ENCODE measurements around the gene TOP3B. TPM values are rescaled to one million over a fixed set of nuclear protein-coding genes. Genes with fewer than 3 reads are reported as not detected.

TOP3B gene
- total RNA-seq, 4 donors from 2014 or later, result 16.6 to 27.3 (median 22.8) TPM

DNA sequence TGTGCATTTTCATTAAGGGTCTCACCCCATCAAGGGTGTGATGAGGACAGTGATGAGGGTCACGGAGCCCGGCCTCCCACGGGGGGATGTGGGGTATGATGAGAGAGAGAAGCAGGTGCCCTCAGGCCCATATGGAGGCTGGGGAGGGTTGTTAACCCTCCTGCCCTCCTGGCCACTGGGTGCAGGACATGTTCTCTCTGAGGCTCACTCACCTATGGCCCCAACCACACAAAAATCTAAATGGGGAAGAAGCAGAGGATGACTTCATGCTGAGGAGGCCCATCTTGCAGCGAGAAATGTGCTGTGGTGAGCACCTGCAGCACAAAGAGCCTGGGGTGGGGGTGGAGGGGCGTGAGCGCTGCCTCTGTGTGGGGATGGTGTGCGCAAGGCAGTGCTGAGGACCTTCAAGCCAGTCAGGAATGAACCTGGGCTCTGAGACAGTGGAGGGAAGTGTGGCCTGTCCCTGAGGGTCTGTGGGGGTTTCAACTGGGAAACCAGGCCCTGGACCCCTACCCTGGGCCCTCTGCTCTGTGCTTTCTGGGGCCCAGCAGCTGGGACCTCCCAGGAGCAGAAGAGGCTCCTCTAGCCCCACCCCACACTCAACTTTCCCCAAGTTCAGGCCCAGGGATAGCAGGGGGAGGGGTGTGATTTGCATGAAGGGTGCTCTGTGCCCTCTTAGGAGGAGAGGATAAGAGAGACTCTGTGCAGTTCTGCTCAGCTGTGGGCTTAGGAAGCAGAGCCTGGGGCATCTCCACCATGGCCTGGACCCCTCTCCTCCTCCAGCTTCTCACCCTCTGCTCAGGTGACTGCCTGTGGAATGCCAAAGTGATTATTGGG, 43.0 kb upstream of the TOP3B start:
- TF ChIP-seq, protein P1, sequence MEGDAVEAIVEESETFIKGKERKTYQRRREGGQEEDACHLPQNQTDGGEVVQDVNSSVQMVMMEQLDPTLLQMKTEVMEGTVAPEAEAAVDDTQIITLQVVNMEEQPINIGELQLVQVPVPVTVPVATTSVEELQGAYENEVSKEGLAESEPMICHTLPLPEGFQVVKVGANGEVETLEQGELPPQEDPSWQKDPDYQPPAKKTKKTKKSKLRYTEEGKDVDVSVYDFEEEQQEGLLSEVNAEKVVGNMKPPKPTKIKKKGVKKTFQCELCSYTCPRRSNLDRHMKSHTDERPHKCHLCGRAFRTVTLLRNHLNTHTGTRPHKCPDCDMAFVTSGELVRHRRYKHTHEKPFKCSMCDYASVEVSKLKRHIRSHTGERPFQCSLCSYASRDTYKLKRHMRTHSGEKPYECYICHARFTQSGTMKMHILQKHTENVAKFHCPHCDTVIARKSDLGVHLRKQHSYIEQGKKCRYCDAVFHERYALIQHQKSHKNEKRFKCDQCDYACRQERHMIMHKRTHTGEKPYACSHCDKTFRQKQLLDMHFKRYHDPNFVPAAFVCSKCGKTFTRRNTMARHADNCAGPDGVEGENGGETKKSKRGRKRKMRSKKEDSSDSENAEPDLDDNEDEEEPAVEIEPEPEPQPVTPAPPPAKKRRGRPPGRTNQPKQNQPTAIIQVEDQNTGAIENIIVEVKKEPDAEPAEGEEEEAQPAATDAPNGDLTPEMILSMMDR (IDR thresholded peaks at IDR 0.05; ENCODE audit: low read depth), result no peak

DNA sequence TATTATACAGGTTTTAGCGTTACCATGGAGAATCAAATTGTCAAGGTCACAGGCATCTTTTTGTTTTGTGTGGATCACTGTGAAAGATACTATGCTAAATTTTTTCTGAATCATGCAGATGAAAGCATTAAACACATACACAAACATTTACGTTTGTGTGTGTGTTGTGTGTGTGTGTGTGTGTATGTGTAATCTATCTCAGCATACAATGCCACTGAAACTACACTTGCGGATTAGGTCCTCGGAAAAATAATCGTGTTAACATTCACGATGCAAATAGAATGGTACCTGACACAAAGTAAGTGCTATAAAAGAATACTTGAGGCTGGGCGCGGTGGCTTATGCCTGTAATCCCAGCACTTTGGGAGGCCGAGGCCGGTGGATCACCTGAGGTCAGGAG, 41.9 kb upstream of the TOP3B start:
- TF ChIP-seq, protein P1 (IDR thresholded peaks at IDR 0.05; ENCODE audit: low read depth), result no peak

DNA sequence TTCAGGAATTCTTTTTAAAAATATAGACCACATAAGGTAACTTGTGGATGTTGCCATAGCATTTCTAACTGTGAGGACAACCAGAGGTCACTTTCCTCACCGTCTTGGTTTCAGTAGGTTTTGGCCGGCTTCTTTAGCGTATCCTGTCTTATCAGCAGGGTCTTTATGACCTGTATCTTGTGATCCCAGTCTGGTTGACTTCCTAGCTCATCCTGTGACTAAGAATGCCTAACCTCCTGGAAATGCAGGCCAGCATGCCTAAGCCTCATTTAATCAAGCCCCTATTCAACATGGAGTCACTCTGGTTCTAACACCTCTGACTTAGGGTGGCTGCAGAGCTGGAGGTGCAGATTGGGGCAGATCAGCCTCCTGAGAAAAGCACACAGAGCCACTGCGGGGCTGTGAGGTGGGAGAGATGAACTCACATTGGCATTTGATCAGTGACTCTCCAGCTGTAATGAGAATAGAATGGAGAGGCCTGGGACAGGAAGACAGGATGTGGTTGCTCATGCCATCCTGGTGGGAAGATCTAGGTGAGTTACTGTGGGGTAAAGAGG, 41.1 kb upstream of the TOP3B start:
- TF ChIP-seq, protein P1 (IDR thresholded peaks at IDR 0.05; ENCODE audit: low read depth), result no peak

DNA sequence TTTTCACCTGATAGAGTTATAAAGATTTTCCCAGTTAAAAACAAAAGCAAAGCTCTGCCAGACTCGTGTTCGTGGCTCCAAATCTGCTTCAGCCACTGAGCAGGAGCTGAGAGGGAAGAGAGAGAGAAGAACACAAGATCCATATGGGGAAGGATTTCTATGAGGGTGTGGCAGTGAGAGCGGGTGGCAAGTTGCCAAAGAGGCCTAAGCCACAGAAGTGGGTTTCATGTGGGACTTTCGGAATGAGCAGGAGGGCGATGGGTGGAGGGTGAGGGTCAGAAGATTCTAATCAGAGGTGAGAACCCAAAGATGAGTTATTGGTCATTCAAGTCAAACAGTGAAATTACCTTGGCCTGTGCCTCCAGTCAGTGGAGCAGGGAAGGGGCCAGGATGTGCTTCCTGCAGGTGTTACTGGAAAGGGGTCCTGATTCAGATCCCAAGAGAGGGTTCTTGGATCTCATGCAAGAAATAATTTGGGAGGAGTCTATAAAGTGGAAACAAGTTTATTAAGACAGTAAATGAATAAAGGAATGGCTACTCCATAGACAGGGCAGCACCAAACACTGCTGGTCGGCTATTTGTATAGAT, 40.5 kb upstream of the TOP3B start:
- TF ChIP-seq, protein P1 (IDR thresholded peaks at IDR 0.05; ENCODE audit: low read depth), result no peak

DNA sequence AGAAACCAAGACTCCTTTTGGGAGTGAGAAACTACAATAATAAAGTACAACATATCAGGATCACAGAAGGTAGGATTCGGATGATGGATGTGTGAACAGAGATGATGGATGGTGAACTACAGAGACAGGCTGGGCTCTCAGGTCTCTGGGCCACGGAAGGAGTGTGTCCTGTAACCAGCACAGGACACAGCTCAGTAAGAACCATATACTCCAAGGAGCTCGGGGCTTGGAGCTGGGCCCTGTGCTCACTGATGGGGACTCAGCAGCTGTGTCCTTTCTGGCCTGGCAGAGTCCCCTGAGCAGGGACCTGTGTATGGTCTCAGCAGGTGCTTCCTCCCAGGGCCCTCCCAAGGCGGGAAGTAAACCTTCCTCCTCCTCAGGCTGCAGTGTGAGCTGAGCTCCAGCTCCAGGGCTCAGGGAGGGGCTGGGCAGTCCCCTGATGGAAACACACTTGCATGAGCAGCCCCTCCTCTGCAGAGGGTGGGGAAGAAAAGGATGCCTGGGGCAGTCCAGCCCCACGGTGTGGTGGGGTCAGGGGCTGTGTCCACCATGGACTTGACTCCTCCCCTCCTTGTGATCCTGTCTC, 39.8 kb upstream of the TOP3B start:
- TF ChIP-seq, protein P1 (IDR thresholded peaks at IDR 0.05; ENCODE audit: low read depth), result no peak

DNA sequence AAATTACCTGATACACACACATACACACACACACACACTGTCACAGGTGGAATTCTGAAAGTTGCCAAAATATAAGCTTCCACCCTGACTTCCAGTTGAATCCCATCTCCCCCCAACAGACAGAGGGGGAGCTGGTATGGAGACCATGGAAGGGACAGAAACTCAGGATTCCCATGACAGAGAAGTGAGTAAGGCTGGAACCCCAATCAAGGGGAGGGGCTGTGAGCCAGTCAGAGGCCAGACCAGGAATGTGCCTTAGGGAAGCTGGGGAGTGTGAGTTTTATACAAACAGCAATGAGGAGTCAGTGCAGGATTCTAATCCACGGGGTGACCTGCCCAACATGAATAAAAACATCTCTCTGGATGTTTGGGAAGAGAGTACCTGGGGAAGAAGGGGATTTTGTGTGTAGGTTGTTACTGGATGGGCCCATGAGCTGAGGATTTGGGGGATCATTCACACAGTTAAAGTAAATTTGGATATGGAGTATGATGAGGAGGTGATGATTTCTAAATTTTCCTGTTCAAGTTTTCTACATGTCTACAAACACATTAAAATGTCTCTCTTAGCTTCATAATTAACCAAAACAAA, 38.7 kb upstream of the TOP3B start:
- TF ChIP-seq, protein P1 (IDR thresholded peaks at IDR 0.05; ENCODE audit: low read depth), result no peak
